Measurements from ENCODE around the gene PADI3. TPM values are rescaled to one million over a fixed set of nuclear protein-coding genes. Genes with fewer than 3 reads are reported as not detected.

Gene PADI3
- total and polyA plus RNA-seq, 2 donors (not counting 3 experiments of a cell fraction or from before 2014, with no cell fraction given): not detected

DNA sequence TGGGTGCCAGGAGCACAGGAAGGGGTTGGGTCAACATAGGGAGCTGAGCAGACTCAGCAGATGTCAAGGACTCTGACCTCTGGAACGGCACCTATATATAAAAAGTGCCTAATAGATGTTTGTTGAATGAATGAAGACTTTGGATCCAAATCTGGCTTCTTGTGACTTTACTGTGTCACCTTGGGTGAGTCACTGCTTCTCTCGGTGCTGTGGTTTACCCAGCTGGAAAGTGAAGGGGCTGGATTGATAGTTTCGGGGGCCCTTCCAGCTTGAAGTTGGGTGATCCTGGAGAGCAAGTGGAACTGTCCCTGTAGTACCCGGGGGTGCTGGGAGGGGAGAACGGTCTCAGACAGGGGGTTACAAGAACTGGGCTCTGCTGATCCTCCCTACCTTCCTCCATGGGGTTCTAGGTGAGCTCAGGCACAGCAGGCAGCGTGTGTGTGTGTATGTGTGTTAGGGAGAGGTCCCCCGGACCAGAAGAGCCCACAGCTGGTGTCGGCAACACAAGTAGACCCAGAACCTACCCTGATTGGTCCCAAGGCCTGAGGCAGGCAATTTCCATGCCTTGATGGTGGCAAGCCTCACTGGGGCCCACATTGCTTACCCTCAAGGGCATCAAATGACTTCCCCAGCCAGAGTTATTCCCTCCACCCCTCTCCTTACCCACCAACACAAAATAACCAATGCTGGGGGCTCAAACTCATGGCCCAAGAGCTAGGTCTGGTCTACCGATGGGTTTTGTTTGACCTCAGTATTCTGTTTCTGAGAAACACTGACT, 49.4 kb upstream of the PADI3 start:
- Histone ChIP-seq H3K27me3 (ENCODE audit: control insufficient read depth in 2 of 2, insufficient read depth in 2 of 2, low read length in 2 of 2) (no peaks in the 10 kb centered on the region), H4K20me1 (replicated peaks; ENCODE audit: control insufficient read depth, extremely low read depth, insufficient read depth, low read length) (no peaks in the 10 kb centered on the region), H3K27ac (ENCODE audit: insufficient read depth, low read depth, low read length) (no peak overlapping the region), H3K4me3 (replicated peaks in 1 of 3; ENCODE audit: insufficient read depth in 1 of 3, low read depth in 1 of 3, low read length in 3 of 3) (no peak overlapping the region), H2AFZ (ENCODE audit: low read depth, low read length) (no peak overlapping the region), H3K79me2 (ENCODE audit: control insufficient read depth, insufficient read depth, low read length) (no peaks in the 10 kb centered on the region), H3K4me1 (ENCODE audit: control insufficient read depth, extremely low read depth, insufficient read depth, low read length) (no peaks in the 10 kb centered on the region), H3K9ac (replicated peaks; ENCODE audit: extremely low read depth, insufficient read depth, low read length) (no peak overlapping the region), H3K9me1 (replicated peaks; ENCODE audit: control insufficient read depth, extremely low read depth, insufficient read depth, low read length) (no peaks in the 10 kb centered on the region), H3K36me3 (ENCODE audit: control insufficient read depth in 2 of 2, extremely low read depth in 1 of 2, insufficient read depth in 2 of 2, low read length in 2 of 2) (no peaks in the 10 kb centered on the region), H3K4me2 (ENCODE audit: insufficient read depth, low read length) (no peak overlapping the region), H3K9me3 (replicated peaks; ENCODE audit: control insufficient read depth, insufficient read depth, low read length) (no peaks in the 10 kb centered on the region)
- dilution Hi-C loops (cut with MboI; ENCODE audit: extremely low pct_ligation_motif_present, low sequenced_read_pairs) (no loop called here), intact Hi-C loops (cut with micrococcal nuclease) (no loop called here)
- DNase-seq (ENCODE audit: low read depth, low spot score): no peak
- TF ChIP-seq MYC (IDR thresholded peaks at IDR 0.05; ENCODE audit: low read depth, low read length): no peak
- no peak for TF ChIP-seq FOS (IDR thresholded peaks at IDR 0.05; ENCODE audit: borderline replicate concordance, insufficient read depth, low read length)
- TF ChIP-seq, protein P1, sequence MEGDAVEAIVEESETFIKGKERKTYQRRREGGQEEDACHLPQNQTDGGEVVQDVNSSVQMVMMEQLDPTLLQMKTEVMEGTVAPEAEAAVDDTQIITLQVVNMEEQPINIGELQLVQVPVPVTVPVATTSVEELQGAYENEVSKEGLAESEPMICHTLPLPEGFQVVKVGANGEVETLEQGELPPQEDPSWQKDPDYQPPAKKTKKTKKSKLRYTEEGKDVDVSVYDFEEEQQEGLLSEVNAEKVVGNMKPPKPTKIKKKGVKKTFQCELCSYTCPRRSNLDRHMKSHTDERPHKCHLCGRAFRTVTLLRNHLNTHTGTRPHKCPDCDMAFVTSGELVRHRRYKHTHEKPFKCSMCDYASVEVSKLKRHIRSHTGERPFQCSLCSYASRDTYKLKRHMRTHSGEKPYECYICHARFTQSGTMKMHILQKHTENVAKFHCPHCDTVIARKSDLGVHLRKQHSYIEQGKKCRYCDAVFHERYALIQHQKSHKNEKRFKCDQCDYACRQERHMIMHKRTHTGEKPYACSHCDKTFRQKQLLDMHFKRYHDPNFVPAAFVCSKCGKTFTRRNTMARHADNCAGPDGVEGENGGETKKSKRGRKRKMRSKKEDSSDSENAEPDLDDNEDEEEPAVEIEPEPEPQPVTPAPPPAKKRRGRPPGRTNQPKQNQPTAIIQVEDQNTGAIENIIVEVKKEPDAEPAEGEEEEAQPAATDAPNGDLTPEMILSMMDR (IDR thresholded peaks at IDR 0.05; ENCODE audit: extremely low read depth in 1 of 2, insufficient read depth in 1 of 2, low read depth in 1 of 2, low read length in 2 of 2): no peak
- no peak for TF ChIP-seq JUN (IDR thresholded peaks at IDR 0.05; ENCODE audit: borderline replicate concordance, insufficient read depth, insufficient read length, low read depth)
- no peak for FAIRE-seq
- no TSS peak for BruUV-seq (replicated peaks)
- ChIA-PET POLR2A (no interaction called here), CTCF (interaction anchor here (0.8 to 1.1 kb wide), 2 partner anchors 14 to 74 kb away, joined by 3 read pairs; no protein-coding TSS in a partner anchor)

DNA sequence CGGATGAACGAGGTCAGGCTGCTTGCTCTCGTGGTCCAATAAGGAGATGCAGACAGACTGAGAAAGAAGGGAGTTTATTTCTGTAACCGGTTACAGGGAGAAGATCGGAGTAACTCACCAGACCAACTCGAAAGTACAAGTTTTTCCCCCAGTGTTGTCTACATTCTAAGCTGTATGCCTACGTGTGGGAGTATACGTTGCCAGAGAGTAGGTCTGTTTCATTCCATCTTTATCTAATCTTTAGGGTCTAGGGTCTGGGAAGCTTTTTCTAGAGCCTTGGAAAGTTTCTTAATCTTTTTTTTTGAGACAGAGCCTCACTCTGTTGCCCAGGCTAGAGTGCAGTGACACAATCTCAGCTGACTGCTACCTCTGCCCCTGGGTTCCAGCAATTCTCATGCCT, 48.7 kb upstream of the PADI3 start:
- dilution Hi-C loops (cut with MboI; ENCODE audit: extremely low pct_ligation_motif_present, low sequenced_read_pairs) (no loop called here), intact Hi-C loops (cut with micrococcal nuclease) (no loop called here)
- TF ChIP-seq POLR2AphosphoS5 (IDR thresholded peaks at IDR 0.05; ENCODE audit: insufficient read depth, low read depth, low read length): no peak
- TF ChIP-seq FOS (IDR thresholded peaks at IDR 0.05; ENCODE audit: borderline replicate concordance, insufficient read depth, low read length): no peak
- TF ChIP-seq, protein P1 (IDR thresholded peaks at IDR 0.05; ENCODE audit: extremely low read depth in 1 of 2, insufficient read depth in 1 of 2, low read depth in 1 of 2, low read length in 2 of 2): no peak
- TF ChIP-seq GATA2 (IDR thresholded peaks at IDR 0.05; ENCODE audit: insufficient read depth, insufficient read length, low read depth, low read length): no peak
- no peak for TF ChIP-seq MAX (IDR thresholded peaks at IDR 0.05; ENCODE audit: insufficient read depth, insufficient read length)
- no peak for TF ChIP-seq POLR2A (IDR thresholded peaks at IDR 0.05; ENCODE audit: low read depth, low read length)
- TF ChIP-seq MYC (IDR thresholded peaks at IDR 0.05; ENCODE audit: low read depth, low read length): no peak
- TF ChIP-seq EZH2 (IDR thresholded peaks at IDR 0.05; ENCODE audit: borderline replicate concordance, low read depth, low read length, severe bottlenecking): no peak
- no peak for TF ChIP-seq JUN (IDR thresholded peaks at IDR 0.05; ENCODE audit: borderline replicate concordance, insufficient read depth, insufficient read length, low read depth)
- no peaks in the 10 kb centered on the region for H4K20me1 ChIP-seq (replicated peaks; ENCODE audit: control insufficient read depth, extremely low read depth, insufficient read depth, low read length)
- H3K36me3 ChIP-seq (ENCODE audit: control insufficient read depth in 2 of 2, extremely low read depth in 1 of 2, insufficient read depth in 2 of 2, low read length in 2 of 2): no peaks in the 10 kb centered on the region
- ChIA-PET CTCF (interaction anchor here (0.8 to 1.1 kb wide), 2 partner anchors 14 to 74 kb away, joined by 3 read pairs; no protein-coding TSS in a partner anchor), POLR2A (no interaction called here)
- H3K79me2 ChIP-seq (ENCODE audit: control insufficient read depth, insufficient read depth, low read length): no peaks in the 10 kb centered on the region
- no peaks in the 10 kb centered on the region for H3K27me3 ChIP-seq (ENCODE audit: control insufficient read depth in 2 of 2, insufficient read depth in 2 of 2, low read length in 2 of 2)
- H3K27ac ChIP-seq (ENCODE audit: insufficient read depth, low read depth, low read length): no peak overlapping the region
- FAIRE-seq (no peak), DNase-seq (ENCODE audit: low read depth, low spot score) (no peak)
- H3K4me2 ChIP-seq (ENCODE audit: insufficient read depth, low read length): no peak overlapping the region
- no peak overlapping the region for H3K9ac ChIP-seq (replicated peaks; ENCODE audit: extremely low read depth, insufficient read depth, low read length)
- H3K4me3 ChIP-seq (replicated peaks in 1 of 3; ENCODE audit: insufficient read depth in 1 of 3, low read depth in 1 of 3, low read length in 3 of 3): no peak overlapping the region
- no peaks in the 10 kb centered on the region for H3K9me3 ChIP-seq (replicated peaks; ENCODE audit: control insufficient read depth, insufficient read depth, low read length)
- no TSS peak for BruUV-seq (replicated peaks)
- H2AFZ ChIP-seq (ENCODE audit: low read depth, low read length): no peak overlapping the region
- no peaks in the 10 kb centered on the region for H3K9me1 ChIP-seq (replicated peaks; ENCODE audit: control insufficient read depth, extremely low read depth, insufficient read depth, low read length)
- H3K4me1 ChIP-seq (ENCODE audit: control insufficient read depth, extremely low read depth, insufficient read depth, low read length): no peaks in the 10 kb centered on the region

All from endothelial cell of umbilical vein (primary cell).